Measurements from ENCODE around the gene FAM222A. TPM values are rescaled to one million over a fixed set of nuclear protein-coding genes. Genes with fewer than 3 reads are reported as not detected.

Gene FAM222A
- total RNA-seq, 1 donor from 2014 or later, result 6.2 TPM

GRCh38 chr12:109704371-109705098 lies 9.1 kb upstream of the FAM222A start:
- H3K36me3 ChIP-seq, result no peaks in the 10 kb centered on the region
- TF ChIP-seq CTCF (IDR thresholded peaks at IDR 0.05), result no peak
- ATAC-seq (no peak), DNase-seq (no peak)
- H3K27me3 ChIP-seq, result peaks cover 27% of the 10 kb centered on the region
- no peaks in the 10 kb centered on the region for H3K4me1 ChIP-seq
- no peaks in the 10 kb centered on the region for H3K9me3 ChIP-seq
- H3K27ac ChIP-seq, result no peak overlapping the region
- no peak overlapping the region for H3K4me3 ChIP-seq
- intact Hi-C loops (cut with DNase I), result no loop called here

DNA sequence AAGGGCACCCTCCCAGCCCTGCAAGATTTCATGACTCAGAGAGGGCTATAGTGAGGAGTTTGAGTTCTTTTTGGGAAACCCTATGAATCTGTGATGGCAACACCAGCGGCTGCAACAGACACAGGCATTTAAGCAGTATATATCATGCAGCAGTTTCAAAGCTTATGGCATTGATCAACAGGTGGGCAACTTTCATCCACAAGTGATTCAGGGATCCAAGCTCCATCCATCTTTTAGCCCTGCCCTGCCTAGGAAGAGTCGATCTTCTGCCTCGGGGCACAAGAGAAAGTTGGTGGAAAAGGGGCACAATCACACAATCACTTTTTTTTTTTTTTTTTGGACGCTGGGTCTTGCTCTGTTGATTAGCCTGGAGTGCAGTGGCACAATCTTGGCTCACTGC lies 8.3 kb upstream of the FAM222A start:
- ATAC-seq (no peak), DNase-seq (no peak)
- Histone ChIP-seq H3K4me3 (no peak overlapping the region), H3K27ac (no peak overlapping the region), H3K4me1 (no peaks in the 10 kb centered on the region), H3K9me3 (no peaks in the 10 kb centered on the region), H3K36me3 (no peaks in the 10 kb centered on the region), H3K27me3 (peaks cover 28% of the 10 kb centered on the region)
- TF ChIP-seq CTCF (IDR thresholded peaks at IDR 0.05), result no peak
- intact Hi-C loops (cut with DNase I), result no loop called here

DNA sequence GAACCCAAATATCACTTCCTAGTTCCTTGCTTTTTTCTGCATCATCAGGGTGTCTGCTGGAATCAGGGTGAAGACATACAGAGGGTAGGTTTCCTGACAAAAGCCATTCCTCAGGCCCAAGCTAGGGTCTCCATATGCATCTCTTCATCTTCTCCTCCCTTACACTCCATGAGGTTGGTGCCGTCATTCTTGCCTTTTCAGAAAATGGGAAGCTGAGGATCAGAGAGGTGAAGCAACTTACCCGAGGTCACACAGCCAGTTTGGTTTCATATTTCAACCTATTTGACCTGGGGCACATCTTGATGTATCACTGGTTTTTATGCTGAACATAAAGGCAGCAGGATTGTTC lies 7.3 kb upstream of the FAM222A start:
- no peak for TF ChIP-seq CTCF (IDR thresholded peaks at IDR 0.05)
- Histone ChIP-seq H3K4me1 (no peaks in the 10 kb centered on the region), H3K4me3 (no peak overlapping the region), H3K9me3 (no peaks in the 10 kb centered on the region), H3K27ac (no peak overlapping the region), H3K36me3 (no peaks in the 10 kb centered on the region), H3K27me3 (peaks cover 39% of the 10 kb centered on the region)
- ATAC-seq, result no peak
- intact Hi-C loops (cut with DNase I), result no loop called here
- DNase-seq, result no peak

DNA sequence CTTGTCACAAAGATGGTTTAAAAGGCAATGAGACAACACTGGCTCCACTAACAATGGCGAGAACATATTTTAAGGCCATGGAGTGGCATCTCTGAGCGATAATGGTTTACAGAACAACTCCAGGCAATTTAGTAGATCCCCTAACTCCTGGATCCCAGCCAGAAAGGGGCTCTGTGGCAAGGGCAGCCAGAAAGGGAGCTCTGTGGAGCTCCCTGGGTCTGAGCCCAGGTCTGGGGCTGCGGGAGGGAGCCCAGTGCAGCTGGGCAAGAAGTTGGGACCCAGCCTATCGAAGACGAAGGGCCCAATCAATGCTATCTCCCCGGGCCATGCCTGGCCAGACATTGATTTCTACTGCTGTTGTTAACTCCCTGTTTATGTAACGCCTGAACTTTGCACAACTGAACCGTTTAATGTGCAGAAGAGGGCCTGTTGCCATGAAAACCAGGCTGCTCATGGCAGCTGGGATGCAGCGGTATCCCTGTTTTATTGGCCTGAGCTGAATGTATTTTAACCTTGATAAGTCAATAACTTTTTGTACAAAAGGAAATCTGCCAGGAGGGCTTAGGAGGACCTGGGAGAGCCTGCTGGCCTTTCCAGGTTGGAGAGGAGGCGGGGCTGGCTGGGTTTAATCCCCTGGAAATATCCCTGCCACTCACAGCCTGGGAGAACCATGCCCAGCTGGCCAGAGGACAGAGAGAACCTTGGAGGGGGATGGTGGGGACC lies 6.7 kb upstream of the FAM222A start:
- intact Hi-C loops (cut with DNase I), result no loop called here
- DNase-seq, result no peak
- H3K27ac ChIP-seq, result no peak overlapping the region
- H3K9me3 ChIP-seq, result no peaks in the 10 kb centered on the region
- no peak for TF ChIP-seq CTCF (IDR thresholded peaks at IDR 0.05)
- H3K27me3 ChIP-seq, result peaks cover 44% of the 10 kb centered on the region
- H3K36me3 ChIP-seq, result no peaks in the 10 kb centered on the region
- no peak overlapping the region for H3K4me3 ChIP-seq
- no peak for ATAC-seq
- H3K4me1 ChIP-seq, result no peaks in the 10 kb centered on the region

- H3K4me3 ChIP-seq, result no peak overlapping the region
- H3K27ac ChIP-seq, result no peak overlapping the region
- intact Hi-C loops (cut with DNase I), result no loop called here
- TF ChIP-seq CTCF (IDR thresholded peaks at IDR 0.05), result no peak
- H3K36me3 ChIP-seq, result no peaks in the 10 kb centered on the region
- ATAC-seq (no peak), DNase-seq (no peak)
- H3K27me3 ChIP-seq, result peaks cover 49% of the 10 kb centered on the region
- H3K4me1 ChIP-seq, result no peaks in the 10 kb centered on the region
- H3K9me3 ChIP-seq, result no peaks in the 10 kb centered on the region
These were observed 6.2 kb upstream of the FAM222A start for GRCh38 chr12:109707470-109707821.
